ENCODE measurements around the gene INO80B.

DNA sequence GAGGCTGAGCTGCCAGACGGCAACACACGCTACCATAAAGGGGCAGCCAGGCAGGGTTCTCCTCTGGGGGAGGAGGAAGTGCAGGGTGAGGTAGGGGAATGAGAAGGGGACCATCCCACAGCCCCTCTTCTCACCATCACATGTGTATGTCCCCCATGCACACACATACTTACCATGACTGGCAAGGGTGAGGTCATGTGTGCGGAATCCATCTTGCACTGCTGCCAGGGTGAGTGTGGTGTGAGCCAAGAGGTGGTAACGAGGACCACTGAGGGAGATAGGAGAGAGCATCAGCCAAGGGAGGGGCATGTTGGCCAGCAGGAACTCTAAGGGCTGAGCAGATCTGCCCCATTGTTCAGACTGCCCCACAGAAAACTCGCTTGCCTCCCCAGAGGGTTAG lies 26.2 kb upstream of the INO80B start:
- TF ChIP-seq POLR2AphosphoS5 (IDR thresholded peaks at IDR 0.05; ENCODE audit: low read depth, low read length) (no peak), POLR2A (IDR thresholded peaks at IDR 0.05; ENCODE audit: low read depth, low read length) (no peak), TAF1 (IDR thresholded peaks at IDR 0.05; ENCODE audit: borderline replicate concordance, low read depth, low read length) (no peak)

All from GM12892 (cell line).